ENCODE data around the gene NOC4L. TPM values are rescaled to one million over a fixed set of nuclear protein-coding genes. Genes with fewer than 3 reads are reported as not detected.

NOC4L gene
- total RNA-seq, 2 experiments from 2014 or later = 23.4 to 23.6 TPM

DNA sequence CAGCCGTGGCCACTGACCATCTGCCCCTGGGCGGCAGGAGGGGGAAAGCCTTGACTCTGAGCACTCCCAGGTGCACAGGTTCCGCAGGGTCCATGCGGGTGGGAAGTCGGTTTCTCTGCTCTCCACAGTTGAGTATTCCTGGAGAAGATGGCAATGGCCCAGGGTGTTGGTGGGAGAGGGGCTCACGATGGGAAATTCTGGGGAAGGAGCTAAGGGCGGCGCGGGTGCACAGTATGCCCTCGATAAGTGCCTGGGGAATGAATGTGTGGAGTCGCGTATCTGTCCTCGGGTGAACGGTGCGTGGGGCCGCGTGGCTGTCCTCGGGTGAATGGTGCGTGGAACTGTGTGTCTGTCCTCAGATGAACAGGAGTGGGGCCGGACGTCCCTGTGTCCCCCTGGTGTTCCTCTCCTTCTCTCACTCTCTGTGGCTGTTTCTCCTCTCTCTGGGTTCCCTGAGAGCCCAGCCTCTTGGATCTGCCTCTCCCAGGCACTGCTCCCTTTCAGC, 38.0 kb downstream of the NOC4L start:
- POLR2A ChIA-PET = interaction anchor here (1.2 kb wide), 1 partner anchor 34 kb away, joined by 4 read pairs; no protein-coding TSS in a partner anchor

DNA sequence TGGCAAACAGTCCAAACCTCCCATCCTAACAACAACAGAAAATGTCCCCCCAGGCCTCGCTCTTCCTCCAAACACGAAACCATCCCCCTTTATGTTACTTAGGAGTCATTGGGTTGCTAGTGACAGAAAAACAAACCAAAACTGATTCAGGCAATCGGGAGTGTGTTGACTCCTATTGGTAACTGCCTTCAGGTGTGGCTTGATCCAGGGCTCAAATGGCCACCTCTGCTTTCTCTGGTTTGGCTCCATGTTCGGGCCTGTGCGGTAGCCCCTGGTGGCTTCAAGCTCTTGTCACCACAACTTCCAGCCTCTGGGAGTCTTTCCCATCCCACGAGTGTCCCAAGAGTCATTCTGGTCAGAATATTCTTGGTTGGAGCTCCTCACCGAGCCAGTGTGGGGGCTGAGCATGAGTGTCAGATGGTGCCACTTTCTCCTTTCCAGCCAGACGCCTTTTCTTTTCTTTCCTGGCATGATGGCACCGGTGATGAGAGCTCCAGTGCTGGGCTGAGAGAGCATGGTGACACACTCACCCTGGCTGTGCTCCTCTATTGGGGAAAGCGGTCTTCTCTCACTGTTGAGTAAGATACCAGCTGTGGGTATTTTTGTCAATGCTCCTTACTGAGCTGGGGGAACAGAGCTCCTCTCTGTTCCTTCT, 38.6 kb downstream of the NOC4L start:
- Mint-ChIP-seq H3K4me3 (no peak overlapping the region), H3K27ac (no peak overlapping the region), H3K27me3 (peaks cover 16% of the 10 kb centered on the region), H3K36me3 (ENCODE audit: low read depth) (peaks cover 5% of the 10 kb centered on the region), H3K9me3 (peaks cover 10% of the 10 kb centered on the region), H3K4me1 (peaks cover 36% of the 10 kb centered on the region)
- POLR2A ChIA-PET = interaction anchor here (1.2 kb wide), 1 partner anchor 35 kb away, joined by 4 read pairs; no protein-coding TSS in a partner anchor
- CTCF ChIA-PET = interaction anchor here (1.0 kb wide), 1 partner anchor 36 kb away, joined by 3 read pairs; no protein-coding TSS in a partner anchor
- no peak for DNase-seq

More for the DNA sequence above, 38.0 kb downstream of the NOC4L start:
- Mint-ChIP-seq H3K4me1 (peaks cover 31% of the 10 kb centered on the region), H3K27ac (no peak overlapping the region), H3K36me3 (ENCODE audit: low read depth) (peaks cover 5% of the 10 kb centered on the region), H3K9me3 (peaks cover 10% of the 10 kb centered on the region), H3K4me3 (no peak overlapping the region), H3K27me3 (peaks cover 16% of the 10 kb centered on the region)
- DNase-seq = no peak
- CTCF ChIA-PET = interaction anchor here (1.0 kb wide), 1 partner anchor 37 kb away, joined by 3 read pairs; no protein-coding TSS in a partner anchor

DNA sequence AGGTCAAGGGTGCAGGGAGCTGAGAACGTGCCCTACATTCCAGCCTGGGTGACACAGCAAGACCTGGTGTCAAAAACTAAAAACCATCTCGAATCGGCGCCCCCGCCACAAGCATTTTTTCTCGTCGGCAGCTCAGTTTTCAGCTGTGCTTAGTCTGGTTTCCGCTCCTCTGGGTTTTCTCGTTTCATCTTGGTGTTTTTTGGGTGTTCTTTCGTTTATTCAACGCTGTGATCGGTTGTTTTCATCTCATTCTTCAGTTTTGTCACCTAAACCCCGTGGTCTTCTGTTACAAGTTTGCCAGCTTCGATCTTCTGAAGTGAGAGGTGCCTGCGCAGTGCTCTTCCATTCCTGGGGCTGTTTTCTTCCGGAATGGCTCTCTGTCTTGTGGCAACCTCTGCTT, 41.4 kb downstream of the NOC4L start:
- no peak for DNase-seq
- Mint-ChIP-seq H3K36me3 (ENCODE audit: low read depth) (peaks cover 8% of the 10 kb centered on the region), H3K9me3 (peaks cover 10% of the 10 kb centered on the region), H3K4me3 (peak overlapping the region; percentile 74), H3K27me3 (peaks cover 16% of the 10 kb centered on the region), H3K4me1 (peaks cover 39% of the 10 kb centered on the region), H3K27ac (peak overlapping the region; percentile 86)
- CTCF ChIA-PET = interaction anchor here (1.1 to 1.4 kb wide), 2 partner anchors 23 to 32 kb away, joined by 3 to 7 read pairs; no protein-coding TSS in a partner anchor
- POLR2A ChIA-PET = interaction anchor here (0.6 to 2.0 kb wide), 5 partner anchors 10 to 42 kb away, joined by 3 to 7 read pairs (median 4); partner anchors contain the start of gene DDX51

DNA sequence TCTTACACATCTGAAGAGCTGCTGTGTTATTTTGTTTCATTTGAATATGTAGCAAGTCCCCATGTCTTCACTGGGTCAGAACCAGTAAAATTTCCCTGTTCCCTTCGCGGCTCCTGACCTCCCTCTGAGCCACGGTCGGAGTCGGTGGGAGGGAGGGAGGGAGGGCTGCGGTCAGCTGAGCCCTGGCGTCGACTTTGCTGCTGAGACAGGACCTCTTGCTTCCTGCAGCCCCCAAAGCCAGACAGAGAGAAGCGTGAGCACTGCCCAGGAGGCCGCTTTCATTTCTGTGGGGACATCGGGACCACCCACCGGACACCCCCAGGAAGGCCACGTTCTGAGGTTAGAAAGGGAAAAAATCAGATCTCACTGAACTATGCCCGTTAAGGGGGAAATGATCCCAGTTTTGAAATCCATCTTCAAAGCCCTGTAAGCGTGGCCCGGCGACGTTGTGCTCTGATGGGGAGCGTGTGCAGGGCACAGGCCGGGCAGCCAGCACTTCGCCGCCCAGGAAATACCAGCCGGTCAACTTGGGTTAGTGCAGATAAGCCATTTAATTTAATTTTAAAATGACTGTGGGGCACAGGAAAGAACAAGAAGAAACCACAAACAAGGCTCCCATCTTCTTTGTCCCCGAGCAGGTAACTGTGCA, 42.1 kb downstream of the NOC4L start:
- DNase-seq = no peak
- CTCF ChIA-PET = interaction anchor here (1.0 to 1.4 kb wide), 3 partner anchors 8 to 32 kb away, joined by 3 to 7 read pairs (median 3); no protein-coding TSS in a partner anchor
- Mint-ChIP-seq H3K36me3 (ENCODE audit: low read depth) (peaks cover 8% of the 10 kb centered on the region), H3K4me1 (peaks cover 40% of the 10 kb centered on the region), H3K4me3 (peak overlapping the region; percentile 74), H3K9me3 (peaks cover 7% of the 10 kb centered on the region), H3K27ac (peak overlapping the region; percentile 86), H3K27me3 (peaks cover 16% of the 10 kb centered on the region)
- POLR2A ChIA-PET = interaction anchor here (0.7 to 1.2 kb wide), 2 partner anchors 11 to 18 kb away, joined by 4 read pairs; no protein-coding TSS in a partner anchor

DNA sequence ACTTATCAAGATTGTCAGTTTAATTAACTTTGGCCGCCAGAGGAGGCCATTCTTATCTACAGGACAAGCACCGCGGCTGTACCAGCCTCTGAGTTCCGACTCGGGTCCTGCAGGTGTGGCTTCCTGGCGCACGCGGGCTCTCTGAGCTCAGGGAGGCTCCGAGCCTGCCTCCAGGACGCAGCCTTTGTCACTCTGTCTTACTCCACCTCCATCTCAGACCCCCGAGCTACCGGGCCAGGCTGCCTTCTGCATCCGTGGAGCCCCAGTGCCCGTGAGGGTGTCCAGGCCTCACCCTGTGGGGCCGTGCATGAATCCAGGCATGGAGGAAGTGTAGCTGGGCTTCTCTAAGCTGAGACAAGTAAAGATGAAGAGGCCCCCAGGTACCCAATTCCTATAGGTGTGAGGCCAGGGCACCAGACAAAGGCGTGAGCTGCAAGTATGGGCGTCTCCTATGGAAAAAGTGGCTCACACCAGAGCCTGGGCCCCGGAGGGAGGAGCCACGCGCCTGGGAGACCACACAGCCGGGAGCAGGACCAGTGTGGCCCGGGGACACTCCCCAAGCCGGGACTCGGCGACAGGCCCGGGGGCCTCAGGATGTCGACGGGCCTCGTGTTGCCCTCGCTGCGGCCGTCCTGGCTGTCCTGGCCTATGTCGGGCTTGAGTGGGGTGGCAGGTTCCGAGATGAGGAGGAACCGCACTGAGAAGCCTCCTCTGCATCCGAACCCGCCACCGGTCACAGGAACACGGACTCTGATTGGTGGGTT, 42.8 kb downstream of the NOC4L start:
- H3K36me3 Mint-ChIP-seq (ENCODE audit: low read depth) = peaks cover 8% of the 10 kb centered on the region
- H3K27me3 Mint-ChIP-seq = peaks cover 16% of the 10 kb centered on the region
- peak overlapping the region; percentile 74 for H3K4me3 Mint-ChIP-seq
- H3K4me1 Mint-ChIP-seq = peaks cover 40% of the 10 kb centered on the region
- ChIA-PET CTCF (interaction anchor here (1.0 to 1.3 kb wide), 2 partner anchors 9 to 33 kb away, joined by 3 read pairs; no protein-coding TSS in a partner anchor), POLR2A (no interaction called here)
- H3K9me3 Mint-ChIP-seq = peaks cover 3% of the 10 kb centered on the region
- no peak for DNase-seq
- peak overlapping the region; percentile 86 for H3K27ac Mint-ChIP-seq

DNA sequence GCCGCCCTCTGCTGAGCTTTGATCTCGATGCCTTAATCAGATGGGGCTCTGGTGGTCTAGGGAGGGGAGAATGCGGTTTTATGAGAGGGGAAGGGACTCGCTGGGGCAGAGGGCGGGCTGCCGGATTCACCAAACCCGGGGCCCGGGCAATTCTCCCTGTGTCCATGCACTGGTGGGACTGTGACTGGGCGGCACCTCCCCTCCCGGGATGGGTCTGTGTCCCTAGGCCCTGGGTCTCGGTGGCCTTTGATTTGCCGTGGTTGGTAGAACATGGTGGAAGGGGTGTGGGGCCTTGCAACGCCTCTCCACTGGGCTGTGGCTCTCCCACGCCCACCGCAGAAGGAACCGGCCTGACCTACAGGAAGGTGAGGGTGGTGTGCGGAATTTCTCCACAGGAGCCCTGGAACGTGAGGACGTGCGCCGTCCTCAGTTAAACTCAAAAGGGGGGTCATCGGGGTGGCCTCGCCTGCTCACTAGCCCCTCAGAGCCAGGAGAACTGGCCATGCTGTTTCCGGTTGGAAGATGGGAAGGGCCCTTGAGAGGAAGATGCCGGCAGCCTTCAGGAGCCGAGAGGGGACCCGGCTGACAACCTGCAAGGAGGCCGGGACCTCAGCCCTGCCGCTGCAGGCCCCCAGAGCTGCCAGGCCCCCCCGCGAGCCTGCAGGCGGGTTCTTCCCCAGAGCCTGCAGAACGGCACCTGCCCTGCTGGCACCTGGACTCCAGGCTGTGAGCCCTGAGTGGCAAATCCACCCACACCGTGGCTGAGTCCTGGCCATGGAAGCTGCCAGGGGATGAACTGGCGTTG, 43.6 kb downstream of the NOC4L start:
- no peak overlapping the region for H3K27ac Mint-ChIP-seq
- H3K4me1 Mint-ChIP-seq = peaks cover 40% of the 10 kb centered on the region
- ChIA-PET CTCF (interaction anchor here (1.0 kb wide), 1 partner anchor 34 kb away, joined by 3 read pairs; no protein-coding TSS in a partner anchor), POLR2A (interaction anchor here (1.7 to 2.5 kb wide), 2 partner anchors 9 to 319 kb away, joined by 4 to 16 read pairs; no protein-coding TSS in a partner anchor)
- DNase-seq = no peak
- peaks cover 8% of the 10 kb centered on the region for H3K36me3 Mint-ChIP-seq (ENCODE audit: low read depth)
- H3K4me3 Mint-ChIP-seq = peak overlapping the region; percentile 56
- peaks cover 16% of the 10 kb centered on the region for H3K27me3 Mint-ChIP-seq
- H3K9me3 Mint-ChIP-seq = no peaks in the 10 kb centered on the region

DNA sequence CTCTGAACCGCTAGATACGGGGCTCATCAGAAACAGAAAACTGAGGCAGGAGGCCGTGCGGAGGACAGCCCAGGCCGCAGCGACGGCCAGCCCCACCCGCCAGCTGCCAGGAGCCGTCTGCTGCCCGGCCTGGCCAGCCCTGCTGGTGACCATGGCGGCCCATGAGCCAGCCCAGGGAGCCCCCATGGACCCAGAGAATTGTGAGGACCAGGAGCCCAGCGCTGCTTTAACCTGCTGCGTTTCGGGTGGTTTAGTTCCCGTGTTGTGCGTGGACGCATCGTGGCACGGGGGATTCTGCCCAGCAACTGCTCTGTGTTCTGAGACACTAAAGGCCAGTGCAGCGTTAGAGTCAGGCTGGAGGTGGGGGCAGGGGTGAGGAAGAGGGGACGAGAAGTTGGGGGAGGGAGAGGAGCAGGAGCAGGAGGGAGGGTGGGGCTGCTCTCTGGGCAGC, 44.2 kb downstream of the NOC4L start:
- Mint-ChIP-seq H3K9me3 (peaks cover 4% of the 10 kb centered on the region), H3K4me3 (peak overlapping the region; percentile 60), H3K36me3 (ENCODE audit: low read depth) (peaks cover 11% of the 10 kb centered on the region), H3K4me1 (peaks cover 40% of the 10 kb centered on the region), H3K27me3 (peaks cover 11% of the 10 kb centered on the region), H3K27ac (no peak overlapping the region)
- ChIA-PET POLR2A (interaction anchor here (0.9 to 2.5 kb wide), 5 partner anchors 10 to 318 kb away, joined by 3 to 16 read pairs (median 4); no protein-coding TSS in a partner anchor), CTCF (interaction anchor here (1.6 kb wide), 1 partner anchor 35 kb away, joined by 4 read pairs; no protein-coding TSS in a partner anchor)
- no peak for DNase-seq

DNA sequence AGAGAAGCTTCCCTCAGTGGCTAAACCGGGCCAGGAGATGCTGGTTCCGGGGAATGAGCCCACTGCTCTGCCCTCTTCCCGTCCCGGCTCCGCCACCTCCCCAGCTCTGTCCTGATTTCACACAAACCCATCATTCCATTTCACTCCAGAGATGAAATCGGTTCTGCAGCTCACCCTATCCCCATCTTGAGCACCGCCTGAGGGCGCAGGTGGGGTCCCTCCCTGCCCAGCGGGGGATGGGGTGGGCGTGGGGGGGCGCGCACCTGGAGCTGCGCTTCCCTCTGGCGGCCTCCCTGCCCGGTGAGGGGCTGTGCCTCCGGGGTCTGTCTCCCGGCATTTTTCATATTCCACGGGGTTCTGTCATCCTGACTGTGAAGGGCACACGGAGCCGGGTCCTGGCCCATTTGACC, 44.7 kb downstream of the NOC4L start:
- Mint-ChIP-seq H3K9me3 (peaks cover 7% of the 10 kb centered on the region), H3K4me1 (peaks cover 40% of the 10 kb centered on the region), H3K27ac (peak overlapping the region; percentile 81), H3K36me3 (ENCODE audit: low read depth) (peaks cover 12% of the 10 kb centered on the region), H3K4me3 (peak overlapping the region; percentile 96), H3K27me3 (peaks cover 11% of the 10 kb centered on the region)
- DNase-seq = no peak
- CTCF ChIA-PET = interaction anchor here (1.6 to 1.7 kb wide), 2 partner anchors 9 to 35 kb away, joined by 3 to 4 read pairs; no protein-coding TSS in a partner anchor
- POLR2A ChIA-PET = interaction anchor here (0.7 to 2.5 kb wide), 9 partner anchors 10 to 318 kb away, joined by 3 to 16 read pairs (median 4); no protein-coding TSS in a partner anchor

DNA sequence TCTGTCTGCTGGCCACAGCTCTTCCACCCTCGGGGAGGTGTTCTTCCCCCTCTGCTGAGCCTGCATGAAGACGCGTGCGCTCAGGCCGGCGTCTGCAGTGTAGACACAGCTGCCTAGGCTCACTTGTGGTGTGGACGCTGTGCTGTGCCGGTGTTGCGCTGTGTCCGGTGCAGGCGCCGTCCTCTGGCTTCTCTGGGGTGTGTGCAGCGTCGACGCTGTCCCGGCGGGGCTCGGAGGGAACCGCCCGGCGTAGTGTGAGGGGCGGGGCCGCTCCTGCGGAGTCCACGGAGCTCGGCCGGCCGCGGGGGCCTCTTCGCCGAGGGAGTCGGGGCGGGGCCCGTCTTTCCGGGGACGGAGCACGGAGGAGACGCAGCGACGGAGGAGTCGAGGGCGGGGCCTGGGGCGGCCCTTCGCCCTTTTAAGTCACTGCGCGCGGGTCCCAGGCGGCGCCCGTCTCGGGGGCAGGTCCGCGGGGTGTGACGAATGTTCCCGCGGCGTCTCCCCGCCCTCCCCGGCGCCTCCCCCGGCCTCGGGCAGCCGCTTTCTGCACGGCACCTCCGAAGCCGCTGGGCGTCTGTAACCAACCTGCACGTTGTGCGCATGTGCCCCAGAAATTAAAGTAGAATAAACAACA, 45.2 kb downstream of the NOC4L start:
- Mint-ChIP-seq H3K27me3 (peaks cover 7% of the 10 kb centered on the region), H3K36me3 (ENCODE audit: low read depth) (peaks cover 12% of the 10 kb centered on the region), H3K4me1 (peaks cover 40% of the 10 kb centered on the region), H3K9me3 (peaks cover 12% of the 10 kb centered on the region), H3K4me3 (peak overlapping the region; percentile 96), H3K27ac (peak overlapping the region; percentile 90)
- ChIA-PET CTCF (interaction anchor here (1.6 to 1.7 kb wide), 2 partner anchors 10 to 36 kb away, joined by 3 to 4 read pairs; no protein-coding TSS in a partner anchor), POLR2A (interaction anchor here (0.7 to 2.5 kb wide), 9 partner anchors 11 to 317 kb away, joined by 3 to 16 read pairs (median 4); no protein-coding TSS in a partner anchor)
- peak; percentile 97 for DNase-seq

DNA sequence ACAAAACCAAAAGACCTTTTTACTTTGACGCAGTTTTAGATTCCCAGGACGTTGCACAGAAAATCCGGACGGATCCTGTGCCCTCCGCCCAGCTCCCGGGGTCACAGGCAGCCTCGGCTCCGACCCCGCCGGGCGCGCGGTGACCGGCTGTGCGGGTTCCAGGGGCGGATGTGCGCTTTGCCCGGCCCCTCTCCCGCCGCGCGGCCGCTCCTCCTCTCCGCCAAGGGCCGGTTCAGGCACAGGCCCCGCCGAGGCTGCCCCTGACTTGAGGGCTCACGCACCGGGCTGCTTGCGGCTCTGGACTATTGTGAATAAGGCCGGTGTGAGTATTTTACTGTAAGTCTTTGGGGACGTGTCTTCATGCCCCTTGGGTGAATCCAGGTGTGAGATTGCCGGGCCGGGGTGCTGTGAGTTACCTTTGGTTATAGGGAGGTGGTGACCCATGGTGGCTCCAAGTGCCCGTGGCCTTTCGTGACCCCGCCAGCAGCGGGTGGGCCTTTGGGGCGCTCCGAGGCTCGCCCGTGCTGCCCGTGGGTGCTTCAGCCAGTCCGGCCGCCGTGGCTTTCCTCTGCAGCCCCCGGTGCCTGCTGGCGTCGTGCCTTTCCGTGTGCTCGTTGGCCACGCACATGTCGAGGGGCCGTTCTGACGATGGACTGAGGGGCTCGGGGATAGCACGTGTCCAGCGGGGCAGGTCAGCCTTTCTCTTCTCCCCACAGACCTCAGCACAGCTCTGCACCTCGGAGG, 45.9 kb downstream of the NOC4L start:
- peaks cover 12% of the 10 kb centered on the region for H3K36me3 Mint-ChIP-seq (ENCODE audit: low read depth)
- DNase-seq = no peak
- ChIA-PET CTCF (interaction anchor here (1.6 to 1.7 kb wide), 2 partner anchors 10 to 36 kb away, joined by 3 to 4 read pairs; no protein-coding TSS in a partner anchor), POLR2A (interaction anchor here (1.2 to 2.5 kb wide), 6 partner anchors 11 to 316 kb away, joined by 3 to 16 read pairs (median 4); no protein-coding TSS in a partner anchor)
- H3K27ac Mint-ChIP-seq = peak overlapping the region; percentile 90
- peaks cover 4% of the 10 kb centered on the region for H3K27me3 Mint-ChIP-seq
- peaks cover 12% of the 10 kb centered on the region for H3K9me3 Mint-ChIP-seq
- peak overlapping the region; percentile 96 for H3K4me3 Mint-ChIP-seq
- peaks cover 39% of the 10 kb centered on the region for H3K4me1 Mint-ChIP-seq

All from activated CD4-positive, alpha-beta memory T cell treated with anti-CD3 and anti-CD28 coated beads, Interleukin-2, amount 10 ng/mL, durations not matched to agents 7 days and 5 days (primary cell).